Measurements from ENCODE around the gene MSI2.

The MSI2 gene

GRCh38 chr17:57667461-57667923, 411.2 kb downstream of the MSI2 start:
- no peak for DNase-seq (ENCODE audit: low read depth)

- DNase-seq (ENCODE audit: low read depth): no peak
Measured at GRCh38 chr17:57668332-57668731, 412.0 kb downstream of the MSI2 start.

- no peak for DNase-seq (ENCODE audit: low read depth)
Measured at GRCh38 chr17:57669671-57670529, 413.6 kb downstream of the MSI2 start.

GRCh38 chr17:57670769-57671569, 414.6 kb downstream of the MSI2 start:
- no peak for DNase-seq (ENCODE audit: low read depth)

GRCh38 chr17:57671667-57672632, 415.6 kb downstream of the MSI2 start:
- DNase-seq (ENCODE audit: low read depth): peak; percentile 32

GRCh38 chr17:57672971-57673370, 416.6 kb downstream of the MSI2 start:
- no peak for DNase-seq (ENCODE audit: low read depth)

GRCh38 chr17:57674894-57675293, 418.6 kb downstream of the MSI2 start:
- no peak for DNase-seq (ENCODE audit: low read depth)

GRCh38 chr17:57675427-57676387, 419.4 kb downstream of the MSI2 start:
- no peak for DNase-seq (ENCODE audit: low read depth)

GRCh38 chr17:57676543-57676942, 420.2 kb downstream of the MSI2 start:
- DNase-seq (ENCODE audit: low read depth): no peak

- no peak for DNase-seq (ENCODE audit: low read depth)
Measured at GRCh38 chr17:57677301-57677700, 421.0 kb downstream of the MSI2 start.

- no peak for DNase-seq (ENCODE audit: low read depth)
Measured at GRCh38 chr17:57677858-57678257, 421.5 kb downstream of the MSI2 start.

- no peak for DNase-seq (ENCODE audit: low read depth)
Measured at GRCh38 chr17:57678393-57678792, 422.1 kb downstream of the MSI2 start.

GRCh38 chr17:57679356-57679755, 423.0 kb downstream of the MSI2 start:
- no peak for DNase-seq (ENCODE audit: low read depth)

- DNase-seq (ENCODE audit: low read depth): no peak
Measured at GRCh38 chr17:57679906-57680695, 423.8 kb downstream of the MSI2 start.

- DNase-seq (ENCODE audit: low read depth): no peak
Measured at GRCh38 chr17:57682701-57683100, 426.4 kb downstream of the MSI2 start.

- DNase-seq (ENCODE audit: low read depth): no peak
Measured at GRCh38 chr17:57684711-57685498, 428.6 kb downstream of the MSI2 start.

- no peak for DNase-seq (ENCODE audit: low read depth)
Measured at GRCh38 chr17:57685499-57686132, 429.3 kb downstream of the MSI2 start.

GRCh38 chr17:57687642-57688041, 431.3 kb downstream of the MSI2 start:
- DNase-seq (ENCODE audit: low read depth): no peak

GRCh38 chr17:57689254-57689653, 432.9 kb downstream of the MSI2 start:
- no peak for DNase-seq (ENCODE audit: low read depth)
